ENCODE data around the gene POLR2J. TPM values are rescaled to one million over a fixed set of nuclear protein-coding genes. Genes with fewer than 3 reads are reported as not detected.
"Not testable (repeated sequence)": the region's sequence is repeated elsewhere in the genome, so short reads cannot be mapped to it uniquely, and the experiment has no call there.

Gene POLR2J
- total RNA-seq, 1 donor from 2014 or later, result 32.1 TPM

GRCh38 chr7:102466097-102466496 lies 12.6 kb downstream of the POLR2J start:
- DNase-seq (ENCODE audit: low read depth in 2 of 2), result no peak

- DNase-seq (ENCODE audit: low read depth in 2 of 2), result peak; percentile 66 to 93
These were observed 14.0 kb downstream of the POLR2J start, which contains the start of the genes ALKBH4 and LRWD1 for GRCh38 chr7:102464577-102465280. ALKBH4 (minus strand) TSS chr7:102464863; CDS start chr7:102464836, 27 bp downstream. LRWD1 (plus strand) TSS chr7:102464984; CDS start chr7:102465081, 97 bp downstream.

DNA sequence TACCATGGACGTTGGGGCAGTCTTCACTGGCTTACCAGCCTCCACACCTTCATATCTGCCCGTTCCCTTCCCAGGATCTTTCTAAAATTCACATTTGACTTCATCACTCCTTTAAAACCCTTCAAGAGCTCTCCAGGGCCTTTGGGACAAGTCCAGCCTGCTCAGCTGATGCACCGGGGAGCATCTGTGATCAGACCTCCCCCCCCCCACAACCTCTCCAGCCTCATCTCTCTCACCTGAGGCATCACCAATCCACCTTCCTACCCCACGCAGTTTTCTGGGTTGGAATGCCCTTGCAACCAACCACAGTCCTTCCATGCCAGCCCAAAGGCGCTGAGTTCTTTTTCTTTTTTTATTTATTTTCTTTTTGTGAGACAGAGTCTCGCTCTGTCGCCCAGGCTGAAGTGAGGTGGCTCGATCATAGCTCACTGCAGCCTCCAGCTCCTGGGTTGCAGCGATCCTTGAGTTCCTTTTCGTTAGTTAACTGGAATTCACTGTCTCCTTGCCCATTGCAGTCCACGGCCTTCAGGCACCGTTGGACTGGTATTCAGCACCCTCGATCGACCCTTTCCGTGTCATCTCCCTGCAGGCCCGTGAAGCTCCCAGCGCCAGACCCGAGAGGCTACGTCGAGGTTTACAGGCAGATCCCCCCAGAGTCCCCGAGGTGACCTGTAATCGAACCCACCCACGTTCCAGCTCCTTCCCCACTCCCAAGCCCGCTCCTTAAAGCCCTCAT lies 14.7 kb downstream of the POLR2J start:
- peak in 1 of 2 donors; percentile 16 for DNase-seq (ENCODE audit: low read depth in 2 of 2)

DNA sequence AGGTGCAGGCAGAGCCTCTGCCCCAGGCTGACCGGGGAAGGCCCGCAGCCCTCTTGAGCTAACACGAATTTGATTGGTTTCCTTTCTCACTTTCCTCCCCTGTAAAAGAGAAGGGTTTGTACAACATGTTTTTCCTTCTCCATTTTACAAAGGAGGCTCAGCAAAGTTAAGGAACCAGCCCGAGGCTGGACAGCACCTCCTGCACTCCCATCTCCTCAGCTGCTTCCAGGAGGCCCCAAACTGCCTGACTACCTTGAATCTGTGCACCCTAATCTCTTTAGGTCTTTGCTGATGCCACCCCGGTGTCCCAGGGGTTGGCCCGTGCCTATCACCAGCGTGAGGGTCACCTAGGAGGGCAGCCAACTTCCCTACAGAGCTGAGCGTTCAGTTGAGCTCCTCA lies 18.3 kb downstream of the POLR2J start:
- DNase-seq (ENCODE audit: low read depth in 2 of 2), result no peak

- no peak for DNase-seq (ENCODE audit: low read depth in 2 of 2)
These were observed 19.4 kb downstream of the POLR2J start for GRCh38 chr7:102459221-102459844.

DNA sequence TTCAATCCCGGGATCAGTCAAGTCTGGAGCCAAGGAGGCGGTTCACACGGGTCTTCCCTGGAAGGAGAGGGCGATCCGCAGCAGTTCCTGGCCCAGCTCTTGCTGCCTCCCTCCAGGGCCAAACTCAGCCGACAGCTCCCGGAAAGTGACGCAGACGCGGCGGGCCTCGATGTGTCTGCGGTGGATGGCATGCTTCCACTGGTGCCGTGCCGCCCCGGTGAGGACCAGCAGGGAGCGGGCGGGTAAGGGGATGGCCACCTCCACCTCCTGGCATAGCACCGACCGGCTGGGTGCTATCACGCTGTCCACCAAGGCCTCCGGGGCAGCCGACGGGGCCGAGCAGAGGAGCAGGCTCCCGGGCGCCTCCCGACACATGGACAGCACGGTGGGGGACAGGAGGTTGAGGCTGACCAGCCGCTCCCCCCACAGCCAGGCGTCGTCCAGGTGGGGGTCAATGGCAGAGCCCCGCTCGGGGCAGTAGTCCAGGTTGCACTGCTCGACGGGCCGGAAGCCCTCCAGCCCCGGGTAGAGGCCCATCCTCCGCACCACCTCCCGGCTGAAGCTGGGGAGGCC lies 21.3 kb downstream of the POLR2J start:
- DNase-seq (ENCODE audit: low read depth in 2 of 2), result no peak

DNA sequence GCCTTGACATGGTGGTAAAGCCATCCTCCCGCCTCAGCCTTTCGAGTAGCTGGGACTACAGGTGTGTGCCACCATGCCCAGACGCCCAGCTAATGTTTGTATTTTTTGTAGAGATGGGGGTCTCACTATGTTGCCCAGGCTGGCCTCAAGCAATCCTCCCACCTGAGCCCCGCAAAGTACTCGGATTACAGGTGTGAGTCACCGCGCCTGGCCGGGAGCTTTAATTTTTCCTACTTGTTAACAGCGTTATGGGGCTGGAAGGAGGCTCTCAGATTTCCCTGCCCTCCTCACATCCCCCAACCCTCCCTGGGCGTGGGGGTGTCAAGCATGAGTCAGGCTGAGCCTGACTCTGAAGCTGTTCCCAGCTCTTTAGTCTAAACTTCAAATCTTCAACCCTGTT lies 22.4 kb downstream of the POLR2J start:
- DNase-seq (ENCODE audit: low read depth in 2 of 2), result no peak

GRCh38 chr7:102455596-102455995 lies 23.1 kb downstream of the POLR2J start:
- DNase-seq (ENCODE audit: low read depth in 2 of 2), result no peak

DNA sequence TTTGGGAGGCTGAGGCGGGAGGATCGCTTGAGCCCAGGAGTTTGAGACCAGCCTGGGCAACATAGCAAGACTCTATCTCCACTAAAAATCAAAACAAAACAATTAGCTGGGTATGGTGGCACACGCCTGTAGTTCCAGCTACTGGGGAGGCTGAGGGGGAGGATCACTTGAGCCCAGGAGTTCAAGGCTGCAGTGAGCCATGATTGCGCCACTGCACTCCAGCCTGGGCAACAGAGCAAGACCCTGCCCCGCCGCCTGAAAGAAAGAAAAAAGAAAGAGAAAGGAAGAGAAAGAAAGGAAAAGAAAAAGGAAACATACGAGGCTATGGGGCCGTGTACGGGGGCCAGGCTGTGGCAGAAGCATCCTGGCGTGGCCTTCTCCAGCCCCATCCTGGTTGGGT lies 23.8 kb downstream of the POLR2J start:
- not testable (repeated sequence) for DNase-seq (ENCODE audit: low read depth in 2 of 2)

- no peak for DNase-seq (ENCODE audit: low read depth in 2 of 2)
These were observed 24.3 kb downstream of the POLR2J start for GRCh38 chr7:102454468-102454867.

DNA sequence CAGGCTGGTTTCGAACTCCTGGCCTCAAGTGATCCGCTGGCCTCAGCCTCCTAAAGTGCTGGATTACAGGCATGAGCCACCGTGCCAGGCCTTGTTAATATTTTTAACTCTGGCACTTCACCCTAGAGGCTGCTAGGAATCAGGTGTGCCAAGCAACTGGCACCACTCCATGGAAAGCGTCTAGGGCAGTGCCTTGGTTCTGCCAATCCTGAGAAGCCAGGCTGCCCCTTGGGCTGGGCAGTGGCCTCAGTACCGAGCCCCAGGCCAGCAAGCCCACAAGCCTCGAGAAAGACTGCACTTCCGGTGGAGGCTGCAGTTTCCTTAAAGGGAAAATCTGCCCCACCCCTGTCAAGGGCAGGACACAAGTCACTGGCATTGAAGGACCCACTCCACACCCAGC lies 25.4 kb downstream of the POLR2J start:
- no peak for DNase-seq (ENCODE audit: low read depth in 2 of 2)

DNA sequence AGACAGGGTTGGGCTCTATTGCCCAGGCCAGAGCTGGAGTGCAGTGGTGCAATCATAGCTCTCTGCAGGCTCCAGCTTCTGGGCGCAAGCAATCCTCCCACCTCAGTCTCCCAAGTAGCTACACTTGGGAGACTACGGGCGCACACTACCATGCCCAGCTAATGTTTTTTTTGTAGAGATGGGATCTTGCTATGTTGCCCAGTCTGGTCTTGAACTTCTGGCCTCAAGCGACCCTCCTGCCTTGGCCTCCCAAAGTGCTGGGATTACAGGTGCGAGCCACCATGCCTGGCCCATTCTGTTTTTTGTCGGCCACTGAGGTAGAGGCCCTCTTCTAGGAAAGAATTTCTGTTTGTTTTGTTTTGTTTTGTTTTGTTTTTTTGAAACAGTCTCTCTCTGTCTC lies 26.3 kb downstream of the POLR2J start:
- no peak for DNase-seq (ENCODE audit: low read depth in 2 of 2)

- DNase-seq (ENCODE audit: low read depth in 2 of 2), result peak in 1 of 2 donors; percentile 48
These were observed 27.2 kb downstream of the POLR2J start for GRCh38 chr7:102451371-102452054.

- DNase-seq (ENCODE audit: low read depth in 2 of 2), result peak in 1 of 2 donors; percentile 25
These were observed 28.5 kb downstream of the POLR2J start for GRCh38 chr7:102450242-102450641.

DNA sequence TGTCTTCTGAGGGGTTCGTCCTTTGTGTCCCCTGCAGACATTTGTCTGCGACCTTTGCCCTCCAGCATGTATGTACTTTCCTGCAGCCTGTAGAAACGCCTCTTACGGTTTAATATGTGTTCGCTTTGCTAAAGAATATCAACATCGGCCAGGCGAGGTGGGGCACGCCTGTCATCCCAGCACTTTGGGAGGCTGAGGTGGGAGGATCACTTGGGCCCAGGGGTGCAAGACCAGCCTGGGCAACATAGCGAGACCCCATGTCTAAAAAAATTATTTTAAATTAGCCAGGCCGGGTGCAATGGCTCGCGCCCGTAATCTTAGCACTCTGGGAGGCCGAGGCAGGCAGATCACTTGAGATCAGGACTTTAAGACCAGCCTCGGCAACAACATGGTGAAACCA lies 29.6 kb downstream of the POLR2J start:
- DNase-seq (ENCODE audit: low read depth in 2 of 2), result no peak

DNA sequence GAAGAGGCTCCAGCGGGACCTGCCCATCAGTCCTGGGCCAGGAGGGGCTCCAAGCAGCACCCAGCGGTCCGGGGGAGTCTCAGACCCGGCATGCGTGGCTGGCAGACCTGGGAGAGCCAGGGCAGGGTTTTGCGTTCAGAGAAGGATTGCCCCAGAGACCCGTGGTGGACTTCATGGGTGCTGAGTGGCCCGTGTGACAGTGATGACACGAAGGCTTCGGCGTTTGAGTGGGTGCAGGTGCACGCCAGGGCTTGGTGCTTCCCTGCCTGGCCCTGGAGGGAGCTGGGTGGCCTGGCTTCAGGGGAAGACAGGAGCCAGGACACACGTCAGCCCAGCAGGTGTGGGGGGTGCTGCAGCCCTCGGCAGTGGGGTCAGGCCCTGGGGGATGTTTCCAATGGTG lies 31.4 kb downstream of the POLR2J start:
- no peak for DNase-seq (ENCODE audit: low read depth in 2 of 2)

GRCh38 chr7:102446387-102447156 lies 32.1 kb downstream of the POLR2J start:
- no peak for DNase-seq (ENCODE audit: low read depth in 2 of 2)

DNA sequence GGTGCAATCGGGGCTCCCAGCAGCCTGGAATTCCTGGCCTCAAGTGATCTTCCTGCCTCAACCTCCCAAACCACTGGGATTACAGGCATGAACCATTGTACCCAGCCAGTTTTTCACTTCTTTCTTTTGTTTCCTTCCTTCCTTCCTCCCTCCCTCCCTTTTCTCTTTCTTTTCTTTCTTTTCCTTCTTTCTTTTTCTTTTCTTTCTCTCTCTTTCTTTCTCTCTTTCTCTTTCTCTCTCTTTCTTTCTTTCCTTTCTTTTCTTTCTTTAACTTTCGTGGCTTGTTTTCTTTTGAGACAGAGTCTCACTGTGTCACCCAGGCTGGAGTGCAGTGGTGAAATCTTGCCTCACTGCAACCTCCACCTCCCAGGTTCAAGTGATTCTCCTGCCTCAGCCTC lies 33.0 kb downstream of the POLR2J start:
- DNase-seq (ENCODE audit: low read depth in 2 of 2), result no peak

- DNase-seq (ENCODE audit: low read depth in 2 of 2), result no peak
These were observed 33.6 kb downstream of the POLR2J start for GRCh38 chr7:102444961-102445673.
